Renal cortex interstitium (tissue), 11 donors: ENCODE measurements around the gene DENND11. TPM values are rescaled to one million over a fixed set of nuclear protein-coding genes. Genes with fewer than 3 reads are reported as not detected.
A peak's percentile ranks its signal among the peaks of the same experiment; 100 is the strongest.

Experiments used
- DNase-seq, 11 donors: peaks; one replicate each; pipeline ENCODE4 v3.0.0-alpha.2; 2013; ENCODE audit warnings: low read depth in 9 of 11, low spot score in 4 of 11; ENCODE audit errors: extremely low read depth in 1 of 11
- polyA plus RNA-seq, 3 donors: library from polyadenylated mRNA; unstranded; fragments of 120-200 nt; gene quantifications; one replicate each; pipeline ENCODE4 v1.2.1, GENCODE V29; 2013; ENCODE audit not compliant: insufficient read length in 3 of 3

The DENND11 gene
- polyA plus RNA-seq, 3 donors, result 25.4 to 32.6 (median 28.7) TPM

DNA sequence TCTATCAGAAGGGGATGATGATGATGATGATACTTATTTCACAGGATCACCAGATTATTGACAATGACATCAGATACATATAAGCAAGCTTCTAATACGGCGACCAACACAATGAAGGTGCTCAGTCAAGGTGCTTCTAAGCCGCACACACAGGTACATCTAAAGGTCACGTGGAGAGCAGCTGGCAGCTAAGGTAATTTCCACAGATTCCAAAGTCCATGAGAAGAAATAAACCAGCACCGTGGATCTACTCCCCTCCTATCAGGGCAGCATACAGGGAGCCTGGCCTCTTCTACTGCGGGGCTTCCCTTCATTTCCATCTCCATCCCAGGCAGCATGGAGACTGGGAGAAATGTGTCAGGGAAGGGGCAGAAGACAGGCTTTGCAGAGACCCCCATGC, 37.5 kb downstream of the DENND11 start:
- DNase-seq, result no peak

DNA sequence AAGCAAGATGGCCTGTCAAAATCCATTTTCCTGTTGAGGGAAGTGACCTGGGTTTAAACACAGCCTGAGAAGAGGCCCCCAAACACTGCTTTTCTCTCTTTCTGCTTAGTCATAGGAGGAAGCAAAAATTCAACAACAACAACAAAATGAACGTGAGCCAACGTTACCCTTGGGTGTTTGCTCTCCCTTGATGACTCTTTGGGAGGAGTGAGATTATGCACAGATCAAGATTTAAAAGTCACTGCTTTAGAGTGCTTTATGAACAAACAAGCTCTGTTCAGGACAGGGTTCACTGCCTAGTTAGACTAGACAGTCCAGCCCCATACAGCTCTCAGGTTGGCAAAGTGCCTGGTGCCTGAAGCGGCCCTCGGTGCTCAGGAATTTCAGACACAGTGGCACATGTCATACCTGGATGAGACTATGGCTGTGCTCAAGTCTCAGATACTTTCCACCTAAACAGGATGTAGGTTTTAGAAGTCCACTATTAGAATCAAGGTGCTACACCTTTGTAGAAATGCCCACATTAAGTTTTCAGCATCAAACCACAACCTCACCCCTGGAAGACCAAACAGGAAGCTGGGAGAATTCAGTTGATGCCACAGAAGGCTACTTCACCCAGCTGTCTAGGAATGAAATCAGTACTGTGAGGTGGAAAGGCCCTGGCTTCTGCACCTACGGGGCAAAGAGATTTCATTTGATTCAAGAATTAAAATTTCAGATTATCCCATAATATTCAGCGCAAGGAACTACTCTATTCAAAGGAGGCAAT, 38.7 kb downstream of the DENND11 start:
- no peak for DNase-seq

DNA sequence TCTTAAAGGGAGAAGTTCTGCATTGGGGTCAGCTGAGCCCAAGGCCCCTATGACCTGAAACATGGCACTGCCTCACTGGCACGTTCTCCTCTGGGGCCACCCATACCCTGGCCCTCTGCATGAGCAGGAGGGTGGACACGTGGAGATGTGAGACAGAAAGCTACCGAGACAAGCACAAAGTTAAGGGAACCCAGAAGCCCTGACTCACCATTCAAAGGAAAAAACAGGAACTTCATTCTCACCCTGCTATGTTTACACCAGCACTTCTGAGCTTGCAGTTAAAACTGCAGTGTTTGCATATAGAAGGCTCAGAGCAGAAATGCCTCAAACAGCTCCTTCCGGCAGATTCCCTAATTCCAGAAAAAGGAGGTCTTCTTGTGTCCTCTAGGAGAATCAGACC, 41.7 kb downstream of the DENND11 start:
- DNase-seq, result no peak

DNA sequence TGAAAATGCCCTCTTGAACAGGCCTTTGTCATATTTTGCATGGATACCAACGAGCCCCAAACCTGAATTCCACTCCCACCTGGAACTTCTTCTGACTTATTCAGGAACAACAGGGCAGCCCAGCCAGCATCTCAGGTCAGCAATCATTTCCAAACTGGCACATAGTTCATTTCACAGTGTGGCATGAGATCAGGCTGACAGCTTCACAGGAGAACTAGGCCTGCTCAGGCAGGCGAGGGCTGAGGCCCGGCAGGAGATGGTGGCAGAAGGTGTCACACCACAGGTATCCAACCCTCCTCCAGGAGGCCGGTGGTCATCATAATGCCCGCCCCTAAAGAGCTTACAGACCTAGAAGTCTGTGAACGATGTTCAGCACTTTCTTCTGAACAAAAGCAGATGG, 42.5 kb downstream of the DENND11 start:
- no peak for DNase-seq

DNA sequence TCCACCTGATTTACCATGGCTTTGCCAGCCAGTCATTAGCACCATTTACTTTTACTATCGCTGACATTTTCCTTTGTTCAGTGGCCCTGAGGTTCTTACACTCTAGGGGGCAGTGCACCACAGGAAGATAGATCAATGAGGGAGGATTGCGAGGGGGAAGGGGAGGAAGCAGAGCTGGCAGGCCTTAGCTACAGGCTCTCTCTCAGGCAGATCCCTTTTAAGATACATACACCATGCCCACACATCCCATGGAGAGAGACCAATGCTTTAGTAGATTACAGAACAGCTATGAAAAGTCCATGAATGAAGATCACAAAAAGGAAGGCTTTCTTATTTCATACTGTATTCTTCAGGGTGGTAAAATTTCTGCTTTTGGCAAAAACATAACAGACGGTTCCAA, 47.4 kb downstream of the DENND11 start:
- peak in 5 of 11 donors; percentile 51 to 60 (median 55) for DNase-seq

DNA sequence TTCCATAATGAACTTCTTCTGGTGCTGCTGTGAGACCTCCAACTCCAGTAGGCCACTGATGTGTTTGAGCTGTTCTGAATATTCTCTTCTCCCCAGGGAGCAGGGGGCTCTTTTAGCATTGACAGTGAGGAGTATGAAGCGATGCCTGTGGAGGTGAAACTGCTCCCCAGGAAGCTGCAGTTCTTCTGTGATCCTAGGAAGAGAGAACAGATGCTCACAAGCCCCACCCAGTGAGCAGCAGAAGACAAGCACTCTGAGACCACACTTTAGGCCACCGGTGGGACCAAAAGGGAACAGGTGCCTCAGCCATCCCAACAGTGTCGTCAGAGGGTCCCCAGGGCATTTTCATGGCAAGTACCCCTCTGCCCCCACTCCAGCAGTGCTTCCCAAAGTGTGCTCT, 49.3 kb downstream of the DENND11 start:
- DNase-seq, result no peak

Other genes starting within 250 kb of the DENND11 start
- gene AGK, start 150.8 kb downstream of the DENND11 start, polyA plus RNA-seq, result 10 to 100 TPM; 35.3 to 45.1 (median 38.4) TPM
- under 1 TPM; 0.10 to 0.33 (median 0.17) TPM for gene WEE2, start 6.2 kb upstream of the DENND11 start, polyA plus RNA-seq
- 100 to 1,000 TPM; 119 to 154 (median 136) TPM for gene SSBP1, start 36.2 kb upstream of the DENND11 start, polyA plus RNA-seq
- under 1 TPM; 0.65 to 0.92 (median 0.82) TPM for gene TAS2R3, start 61.9 kb upstream of the DENND11 start, polyA plus RNA-seq
- 1 to 10 TPM; 1.6 to 5.4 (median 1.6) TPM for gene TAS2R4, start 74.5 kb upstream of the DENND11 start, polyA plus RNA-seq
- 1 to 10 TPM; 3.0 to 9.8 (median 3.4) TPM for gene TAS2R5, start 88.1 kb upstream of the DENND11 start, polyA plus RNA-seq
- under 1 TPM; 0.27 to 0.68 (median 0.30) TPM for gene PRSS37, start 139.3 kb upstream of the DENND11 start, polyA plus RNA-seq
- gene OR9A4, start 214.2 kb upstream of the DENND11 start, polyA plus RNA-seq, result under 1 TPM in 1 of 3 donors, not detected in 2; 0.09 TPM
- gene CLEC5A, start 244.8 kb upstream of the DENND11 start, polyA plus RNA-seq, result under 1 TPM; 0.29 to 0.62 (median 0.34) TPM